Diencephalon (tissue), 1 donor: ENCODE results near the gene KLHL26. TPM values are rescaled to one million over a fixed set of nuclear protein-coding genes. Genes with fewer than 3 reads are reported as not detected.

ENCODE experiments used
- small RNA-seq: library from RNA; depleted of rRNA; stranded (forward); fragments of <200 nt; gene quantifications from one replicate; pipeline ENCODE3, GENCODE V24; 2014
- total RNA-seq: library from RNA; depleted of rRNA; stranded (reverse); fragments of >200 nt; gene quantifications from one replicate; pipeline ENCODE4 v1.2.3, GENCODE V29; 2014

The KLHL26 gene
- total RNA-seq: 8.3 TPM

GRCh38 chr19:18636969-18637629, at the start of gene KLHL26:
Gene KLHL26, plus strand, starts transcription at chr19:18637028. Its CDS starts 27 bp downstream, at chr19:18637055.

GRCh38 chr19:18588611-18589379, 48.0 kb upstream of the KLHL26 start, which contains the start of gene REX1BD:
Gene REX1BD, plus strand, starts transcription at chr19:18588798. Its CDS starts 4 bp downstream, at chr19:18588802.

GRCh38 chr19:18606281-18607225, 30.3 kb upstream of the KLHL26 start, which contains the start of gene CRLF1:
Gene CRLF1, minus strand, starts transcription at chr19:18606799. Its CDS starts 143 bp downstream, at chr19:18606656.

GRCh38 chr19:18612772-18613588, 23.8 kb upstream of the KLHL26 start, which contains the start of gene TMEM59L:
Gene TMEM59L, plus strand, starts transcription at chr19:18612870. Its CDS starts 89 bp downstream, at chr19:18612959.

GRCh38 chr19:18683109-18683957, 46.5 kb downstream of the KLHL26 start, which contains the start of gene CRTC1:
Gene CRTC1, plus strand, starts transcription at chr19:18683680. Its CDS starts 23 bp downstream, at chr19:18683703.

Small RNAs within 50 kb of the gene (small RNA-seq; reads per million reads assigned to genes)
- gene RN7SL155P: not detected

Other genes with a start within 250 kb of the KLHL26 start
- gene LRRC25, start 239.4 kb upstream of the KLHL26 start, total RNA-seq: 1.2 TPM
- 51.9 TPM for gene SSBP4, start 217.6 kb upstream of the KLHL26 start, total RNA-seq
- gene ISYNA1, start 198.9 kb upstream of the KLHL26 start, total RNA-seq: 75.4 TPM
- gene ELL, start 115.0 kb upstream of the KLHL26 start, total RNA-seq: 9.2 TPM
- gene FKBP8, start 93.5 kb upstream of the KLHL26 start, total RNA-seq: 171 TPM
- 25.8 TPM for gene KXD1, start 79.2 kb upstream of the KLHL26 start, total RNA-seq
- 632 TPM for gene UBA52, start 65.2 kb upstream of the KLHL26 start, total RNA-seq
- 20.8 TPM for gene REX1BD, start 48.2 kb upstream of the KLHL26 start, total RNA-seq
- 3.0 TPM for gene CRLF1, start 30.2 kb upstream of the KLHL26 start, total RNA-seq
- 90.2 TPM for gene TMEM59L, start 24.2 kb upstream of the KLHL26 start, total RNA-seq
- 11.8 TPM for gene CRTC1, start 46.7 kb downstream of the KLHL26 start, total RNA-seq
- not detected for gene COMP, start 154.3 kb downstream of the KLHL26 start, total RNA-seq
- 41.5 TPM for gene UPF1, start 194.9 kb downstream of the KLHL26 start, total RNA-seq